GM21381 (cell line): Measurements from ENCODE around the gene AKAP13.

ENCODE experiments used
- ATAC-seq: cut with Tn5 transposase; IDR thresholded peaks from one replicate; pipeline ENCODE4 v1.9.1; 2021; ENCODE audit warnings: mild to moderate bottlenecking, moderate library complexity; ENCODE audit not compliant: unreplicated experiment

Gene AKAP13

DNA sequence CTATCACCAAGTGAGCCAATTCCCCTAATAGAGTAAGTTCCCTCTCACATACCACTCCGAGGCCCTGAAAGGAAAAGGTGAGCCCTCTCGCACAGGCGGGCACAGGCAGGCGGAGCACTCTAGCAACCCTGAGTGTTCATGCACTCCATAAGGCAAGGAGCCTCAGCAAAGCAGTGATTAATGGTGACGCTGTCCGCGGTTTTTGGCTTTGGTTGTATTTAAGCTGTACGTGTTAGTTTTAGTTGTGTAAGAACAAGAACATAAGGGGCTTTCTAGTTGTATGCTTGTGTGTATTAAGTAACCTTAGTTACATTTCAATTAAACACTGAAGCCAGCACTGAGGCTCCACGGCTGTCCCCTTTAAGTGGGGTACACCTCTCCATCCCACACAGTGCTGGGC, 381.2 kb downstream of the AKAP13 start:
- no peak for ATAC-seq

DNA sequence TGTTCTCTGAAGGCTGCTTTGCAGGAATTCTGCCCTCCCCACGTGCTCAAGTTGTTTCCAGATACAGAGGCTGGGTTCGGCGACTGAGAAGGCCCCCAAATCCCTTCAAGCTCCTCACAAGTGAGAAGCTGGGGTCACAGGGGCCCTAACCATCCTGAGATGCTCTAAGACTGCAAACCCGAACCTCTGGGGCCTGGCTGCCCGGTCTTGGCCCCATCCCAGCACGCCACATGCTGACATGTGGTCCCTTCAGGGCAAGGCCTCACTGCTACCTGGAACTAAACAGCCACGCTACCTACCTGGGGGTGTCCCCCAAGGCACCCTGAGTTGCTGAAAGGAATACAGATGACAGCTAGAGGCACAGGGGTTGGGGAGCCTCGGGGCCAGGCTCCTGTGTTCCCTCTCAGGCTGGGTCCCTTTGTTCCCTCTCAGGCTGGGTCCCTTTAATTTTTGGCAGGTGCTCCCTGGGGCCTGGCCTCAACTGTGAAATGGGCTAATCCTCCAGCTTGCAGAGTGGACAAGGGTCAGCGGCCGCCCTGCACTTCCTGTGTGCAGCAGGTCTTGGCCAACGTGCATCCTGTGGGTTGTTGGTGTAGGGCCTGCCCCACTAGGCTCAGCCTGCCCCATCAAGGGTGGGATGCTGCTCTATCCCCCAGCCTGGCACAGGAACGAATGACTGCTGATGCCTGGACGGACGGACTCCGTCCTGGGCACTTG, 381.8 kb downstream of the AKAP13 start:
- ATAC-seq: no peak

DNA sequence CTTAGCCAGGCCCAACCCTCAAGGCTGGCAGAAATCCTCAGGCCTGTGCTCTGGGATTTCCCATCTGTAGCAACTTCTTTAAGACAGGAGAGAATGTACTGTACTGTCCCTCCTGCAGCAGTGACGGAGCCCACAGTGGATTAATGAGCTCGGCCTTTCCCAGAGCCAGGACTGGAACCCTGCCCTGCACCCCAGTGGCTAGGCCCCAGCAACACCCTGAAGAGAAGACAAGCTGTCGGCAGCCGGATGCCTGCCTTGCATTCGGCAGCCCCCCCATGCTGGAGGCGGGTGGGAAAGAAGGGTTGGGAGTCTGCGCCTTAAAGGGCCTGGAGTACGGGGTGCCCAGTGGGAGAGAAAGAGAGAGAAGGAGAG, 382.3 kb downstream of the AKAP13 start:
- no peak for ATAC-seq

DNA sequence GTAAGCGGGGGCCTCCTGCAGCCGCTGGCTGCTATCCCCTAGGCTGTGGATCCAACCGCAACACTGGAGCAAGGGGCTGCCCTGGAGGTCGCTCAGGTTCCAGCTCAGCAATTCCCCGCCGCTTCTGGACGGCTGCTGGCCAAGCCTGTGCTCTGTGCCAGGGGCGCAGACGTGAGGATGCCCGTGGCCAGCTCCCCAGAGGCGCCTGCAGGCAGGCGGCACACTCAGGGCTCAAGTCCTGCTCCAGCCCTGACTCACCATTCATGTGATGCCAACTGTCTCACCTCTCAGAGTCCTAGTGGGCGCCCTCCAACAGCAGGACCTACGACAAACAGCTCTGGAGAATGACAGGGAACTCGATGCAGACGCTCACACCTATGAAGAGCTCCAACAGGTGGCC, 382.8 kb downstream of the AKAP13 start:
- ATAC-seq: no peak

DNA sequence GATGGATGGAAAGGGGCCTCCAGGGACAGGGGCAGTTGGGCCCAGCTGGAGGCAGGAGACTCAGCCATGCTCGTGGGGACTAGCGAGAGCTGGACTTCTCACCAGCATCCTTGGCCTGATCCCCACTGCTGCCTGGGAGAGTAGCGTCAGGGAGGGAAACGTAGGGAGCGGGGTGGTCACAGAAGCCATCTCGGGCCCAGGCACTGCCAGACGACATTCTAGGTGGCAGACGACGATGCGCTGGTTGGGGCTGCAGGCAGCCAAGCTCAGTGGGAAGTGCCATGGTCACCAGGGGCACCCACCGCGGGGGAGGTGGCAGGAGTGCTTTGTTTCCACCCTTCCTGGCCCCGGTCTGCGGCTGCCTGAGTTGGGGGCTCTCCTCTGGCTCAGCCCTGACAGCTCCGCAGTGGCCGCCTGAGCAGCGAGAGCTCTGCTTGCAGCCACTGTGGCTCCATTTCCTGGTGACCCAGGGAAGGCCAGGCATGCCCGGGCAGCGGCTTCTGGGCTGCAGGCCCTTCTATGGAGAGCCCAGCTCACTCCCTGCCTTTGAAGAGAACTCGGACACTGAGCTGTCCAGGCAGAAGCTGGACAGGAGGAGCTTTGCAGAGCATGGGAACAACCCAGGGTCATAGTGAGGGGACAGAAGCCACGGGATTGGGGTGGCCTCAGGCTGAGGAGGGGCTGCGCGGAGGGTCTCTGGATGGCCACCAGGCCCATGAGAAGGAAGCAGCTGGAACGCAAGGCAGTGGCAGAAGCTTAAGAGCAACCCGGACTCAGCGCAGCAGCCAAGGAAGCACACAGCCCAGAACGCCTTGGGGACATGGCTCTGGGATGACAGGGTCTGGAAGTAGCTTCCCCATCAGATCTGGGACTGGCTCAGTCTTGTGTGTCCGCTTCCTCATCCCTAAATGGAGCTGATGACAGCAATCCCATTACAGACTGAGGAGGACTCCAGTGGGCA, 383.6 kb downstream of the AKAP13 start:
- ATAC-seq: no peak

DNA sequence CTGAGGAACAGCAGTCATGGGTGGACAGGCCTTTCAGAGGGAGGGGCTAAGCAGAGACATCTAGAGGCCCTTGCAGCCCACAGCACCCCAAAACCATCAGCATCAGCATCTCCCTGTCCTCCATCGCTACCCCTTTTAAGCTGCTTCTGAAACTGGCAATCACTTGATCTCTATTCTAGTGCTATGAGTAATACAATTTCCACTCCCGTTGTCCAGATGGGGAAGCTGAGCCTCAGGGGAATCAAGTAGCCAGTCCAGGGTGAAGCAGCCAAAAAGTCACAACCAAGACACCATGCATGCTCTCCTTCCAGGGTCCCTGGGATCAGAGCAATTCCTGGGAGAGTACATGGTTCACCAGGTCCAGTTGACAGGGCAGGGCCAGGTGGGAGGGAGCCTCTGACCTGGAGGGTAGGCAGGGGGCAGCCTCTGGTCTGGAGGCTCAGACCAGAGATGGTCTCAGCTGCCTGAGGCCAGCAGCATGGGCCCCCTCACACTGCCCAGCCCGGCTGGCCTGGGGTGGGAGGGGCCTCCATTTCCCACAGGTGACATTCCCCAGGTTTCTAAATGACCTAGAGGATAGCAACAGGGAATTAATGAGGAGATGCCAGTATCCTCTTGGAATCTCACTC, 384.4 kb downstream of the AKAP13 start:
- ATAC-seq: no peak

DNA sequence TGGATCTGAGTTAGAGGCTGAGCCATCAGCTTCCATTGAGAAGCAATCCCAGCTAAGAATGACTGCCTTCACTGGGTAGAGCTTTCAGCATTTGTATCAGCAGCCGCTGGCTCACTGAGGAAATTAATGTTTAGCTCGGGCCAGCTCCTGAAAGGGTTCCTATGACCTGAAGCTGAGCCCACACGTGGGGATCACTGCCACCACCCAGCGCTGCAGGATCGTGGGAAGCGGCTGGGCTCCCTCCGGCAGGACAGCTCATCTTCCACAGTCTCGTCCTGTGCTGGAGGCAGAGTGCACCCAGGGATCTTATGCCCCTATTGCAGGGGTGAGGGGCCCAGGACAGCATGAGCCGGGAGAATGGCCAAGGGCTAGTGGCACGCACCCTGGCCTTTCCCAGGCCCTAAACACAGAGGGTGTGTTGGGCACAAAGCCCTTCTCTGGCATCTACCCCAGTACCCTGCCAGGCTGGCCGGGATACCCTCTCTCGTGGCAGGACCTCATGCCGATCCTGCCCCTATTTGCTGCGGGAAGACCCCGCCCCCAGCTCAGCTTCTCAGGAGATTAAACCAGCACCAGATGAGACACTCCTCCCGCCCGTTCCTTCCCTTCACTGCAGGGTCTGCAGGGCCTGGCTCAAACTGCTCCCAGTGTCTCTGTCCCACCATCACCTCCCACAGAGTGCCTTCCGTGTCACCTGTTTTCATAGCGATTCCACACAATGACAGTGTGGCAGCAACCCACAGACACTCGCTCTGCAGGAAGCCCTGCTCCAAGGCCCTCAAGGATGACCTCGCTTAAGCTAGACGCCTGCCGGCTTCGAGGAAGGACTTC, 385.8 kb downstream of the AKAP13 start:
- ATAC-seq: no peak

DNA sequence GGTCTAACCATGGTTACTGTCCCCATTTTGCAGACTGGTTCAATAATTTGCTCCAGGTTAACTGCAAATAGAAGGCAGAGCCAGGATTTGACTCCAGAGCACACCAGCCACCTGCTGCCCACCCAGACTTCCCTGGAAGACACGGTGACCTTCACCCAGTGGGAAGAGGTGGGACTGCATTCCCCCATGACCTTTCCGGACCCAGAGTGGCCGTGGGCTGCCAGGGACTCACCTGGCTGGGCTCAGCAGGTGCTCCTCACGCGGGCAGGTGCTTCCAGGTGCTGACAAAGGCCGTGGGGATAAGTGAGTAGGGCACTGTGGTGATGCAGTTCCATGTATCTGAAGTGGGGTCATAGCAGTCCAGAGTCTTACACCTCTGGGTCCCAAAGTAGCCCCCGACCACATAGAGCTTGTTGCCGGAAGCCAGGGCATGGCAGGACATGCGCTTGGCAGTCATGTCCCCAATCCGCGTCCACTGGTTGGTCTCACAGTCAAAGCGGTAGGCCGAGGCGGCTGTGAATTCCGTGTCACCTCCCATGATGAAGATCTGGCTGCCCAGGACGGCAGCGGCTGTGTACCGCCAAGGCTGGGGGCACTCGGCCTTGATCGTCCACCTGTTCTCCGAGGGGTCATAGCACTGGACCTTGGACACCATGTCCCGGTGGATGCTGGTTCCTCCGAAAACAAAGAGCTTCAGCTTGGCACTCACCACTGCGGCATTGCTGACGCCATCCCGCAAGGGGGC, 387.6 kb downstream of the AKAP13 start:
- no peak for ATAC-seq

DNA sequence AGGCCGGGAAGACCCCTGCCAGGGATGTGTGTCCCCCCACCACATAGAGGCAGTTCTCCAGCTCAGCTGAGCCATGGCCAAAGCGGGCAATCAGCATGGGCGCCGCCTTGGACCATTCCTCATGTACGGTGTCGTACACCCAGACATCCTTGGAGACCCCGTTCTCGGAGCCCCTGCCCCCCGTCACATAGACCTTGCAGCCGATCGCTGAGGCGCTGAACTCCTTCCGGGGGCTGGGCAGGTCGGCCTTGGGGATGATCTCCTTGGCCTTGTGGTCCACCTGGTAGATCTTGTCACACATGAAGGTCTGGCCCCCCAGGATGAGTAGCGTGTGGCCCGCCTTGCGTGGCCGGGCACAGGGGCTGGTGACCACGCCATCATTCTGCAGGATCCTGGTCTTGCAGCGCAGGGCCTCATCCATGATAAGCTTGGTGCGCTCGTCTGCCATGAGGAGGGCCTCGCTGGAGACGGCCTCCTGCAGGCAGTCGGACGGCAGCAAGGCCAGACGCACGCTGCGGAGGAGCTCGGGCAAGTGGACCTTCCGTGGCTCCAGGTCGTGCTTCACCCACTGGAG, 388.3 kb downstream of the AKAP13 start:
- ATAC-seq: no peak

DNA sequence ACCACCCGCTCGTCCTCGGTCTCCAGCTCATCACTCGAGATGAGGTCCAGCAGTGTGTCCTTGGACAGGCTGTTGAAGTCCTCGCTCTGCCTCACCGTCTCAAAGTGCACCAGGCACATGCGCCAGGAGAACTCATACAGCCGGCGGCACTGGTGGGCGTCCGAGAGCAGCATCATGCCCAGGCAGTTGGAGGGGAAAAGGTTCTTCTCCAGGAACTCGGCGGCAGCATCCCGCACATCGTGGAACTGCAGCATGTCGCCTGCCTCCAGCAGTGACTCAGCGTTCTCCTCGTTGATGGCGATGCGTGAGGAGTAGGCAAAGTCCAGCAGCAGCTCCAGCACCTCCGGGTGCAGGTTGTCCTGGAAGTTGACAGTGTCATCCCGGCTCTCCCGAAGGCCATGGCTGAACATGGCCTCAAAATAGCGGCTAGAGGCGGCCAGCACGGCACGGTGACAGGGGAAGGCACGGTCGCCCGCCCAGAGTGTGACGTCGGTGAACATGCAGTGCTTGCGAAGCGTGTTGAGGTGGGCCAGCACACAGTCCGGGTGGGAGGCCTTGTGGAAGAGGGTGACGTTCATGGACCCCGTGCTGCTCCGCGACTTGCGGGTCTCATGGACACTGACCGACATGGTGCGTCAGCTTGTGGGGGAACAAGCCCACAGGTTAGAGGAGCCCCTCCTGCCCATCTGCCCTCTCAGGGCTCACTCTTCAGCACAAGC, 388.9 kb downstream of the AKAP13 start:
- no peak for ATAC-seq

DNA sequence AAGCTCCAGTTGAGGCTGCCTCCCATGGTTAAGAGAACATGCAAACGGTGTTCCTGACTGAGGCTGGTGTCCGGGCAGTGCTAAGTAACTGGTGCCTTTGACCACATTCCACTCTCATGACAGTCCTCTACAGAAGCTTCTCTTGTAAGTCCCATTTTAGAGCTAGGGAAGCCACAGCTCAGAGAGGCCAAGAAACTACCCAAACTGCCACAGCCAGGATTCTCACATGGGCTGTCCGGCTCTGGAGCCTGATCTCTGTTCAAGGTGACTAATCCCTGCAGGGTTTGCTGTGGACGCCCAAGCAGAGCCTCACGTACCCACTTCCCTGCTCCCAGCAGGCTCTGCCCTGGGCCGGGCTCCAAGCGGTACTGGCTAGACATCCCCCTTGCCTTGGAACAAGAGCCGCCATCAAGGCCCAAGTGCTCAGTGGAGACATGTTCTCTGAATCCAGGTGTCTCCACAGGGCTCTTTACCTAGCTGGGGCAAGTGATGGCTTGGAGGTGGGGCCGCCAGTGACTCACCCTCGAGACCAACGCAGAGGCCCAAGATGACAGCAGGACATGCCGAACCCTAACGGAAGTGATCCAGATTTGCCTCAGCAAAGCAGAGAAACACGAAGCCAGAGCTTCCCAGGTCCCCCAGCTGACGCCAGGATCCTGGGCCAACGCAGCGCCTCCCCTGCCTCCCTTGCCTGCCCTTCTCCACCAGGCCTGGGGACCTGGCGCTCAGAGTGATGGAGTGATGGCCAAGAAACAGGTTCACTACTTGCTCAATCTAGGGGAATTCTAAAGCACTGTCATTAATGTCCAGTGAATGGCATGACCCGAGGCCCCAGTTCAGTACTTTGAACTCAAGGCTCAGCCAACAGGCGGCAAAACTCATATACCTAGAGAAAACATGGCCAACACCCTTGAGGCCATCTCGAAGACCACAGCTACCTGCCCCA, 390.0 kb downstream of the AKAP13 start:
- ATAC-seq: no peak

DNA sequence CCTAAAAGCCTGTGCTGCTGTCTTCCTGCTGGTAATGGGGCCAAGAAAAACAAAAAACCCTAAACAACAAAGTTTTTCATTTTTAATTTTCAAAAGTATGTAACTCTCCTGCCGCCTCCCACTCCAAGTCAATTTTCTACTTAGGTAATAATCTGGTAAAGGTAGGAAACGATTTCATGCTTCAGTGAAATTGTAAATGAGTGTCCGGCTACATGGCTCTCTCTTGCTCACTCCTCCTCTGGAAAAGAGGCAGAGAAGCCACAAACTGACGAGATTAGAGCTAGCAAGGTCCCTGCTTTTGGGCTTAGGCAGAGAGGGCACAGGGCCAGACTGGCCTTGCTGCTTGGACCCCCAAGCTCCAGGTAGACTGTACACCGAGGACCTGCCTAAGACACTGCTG, 390.9 kb downstream of the AKAP13 start:
- no peak for ATAC-seq

DNA sequence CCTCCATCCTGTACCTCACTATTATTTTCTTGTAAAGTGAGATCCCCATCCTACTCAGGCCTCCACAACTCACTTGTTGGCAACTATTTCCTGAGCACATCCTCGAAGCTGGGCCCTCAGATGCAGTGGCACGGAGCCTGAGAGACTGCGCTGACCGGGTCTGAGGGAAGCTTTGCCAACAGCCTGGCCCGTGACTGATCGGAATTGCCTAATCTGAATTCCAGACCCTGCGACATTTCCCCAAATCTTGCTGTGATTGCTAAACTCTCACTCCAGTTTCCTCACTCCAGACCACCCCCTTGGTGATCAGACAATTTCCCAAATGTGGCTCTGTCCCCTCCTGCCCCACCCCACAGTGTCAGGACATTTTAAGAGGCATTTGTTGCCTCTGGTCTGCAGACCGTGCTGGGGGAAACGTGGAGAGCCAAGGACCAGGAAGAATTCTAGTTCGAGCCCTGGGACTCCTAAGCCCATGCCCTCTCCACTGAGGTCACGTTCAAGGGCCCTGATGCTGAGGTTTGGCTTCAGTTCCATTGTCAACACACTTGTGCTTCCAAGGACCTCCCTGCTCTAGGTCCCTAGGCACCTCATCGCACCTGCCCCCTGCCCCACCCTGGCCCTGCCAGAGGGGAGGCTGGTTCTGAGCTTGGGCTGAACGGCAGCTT, 391.5 kb downstream of the AKAP13 start:
- ATAC-seq: no peak

DNA sequence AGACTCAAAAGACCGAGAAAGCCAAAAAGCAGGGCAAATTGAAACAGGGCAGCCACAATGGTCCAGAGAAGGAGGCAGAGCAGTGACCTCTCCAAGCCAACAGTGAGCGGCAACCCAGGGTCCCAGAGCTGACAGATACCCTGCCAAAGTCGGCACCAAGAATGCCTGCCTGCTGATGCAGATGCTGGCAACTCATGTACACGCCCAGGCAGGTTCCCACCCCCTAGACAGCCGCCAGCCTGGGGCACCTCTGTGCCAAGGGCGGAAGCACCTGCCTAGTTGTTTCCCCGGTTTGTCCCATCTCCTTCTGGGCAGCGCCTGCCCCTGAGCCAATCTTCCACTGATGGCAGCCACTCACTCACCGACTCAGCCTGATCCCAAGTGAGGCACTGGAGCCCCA, 392.3 kb downstream of the AKAP13 start:
- no peak for ATAC-seq

DNA sequence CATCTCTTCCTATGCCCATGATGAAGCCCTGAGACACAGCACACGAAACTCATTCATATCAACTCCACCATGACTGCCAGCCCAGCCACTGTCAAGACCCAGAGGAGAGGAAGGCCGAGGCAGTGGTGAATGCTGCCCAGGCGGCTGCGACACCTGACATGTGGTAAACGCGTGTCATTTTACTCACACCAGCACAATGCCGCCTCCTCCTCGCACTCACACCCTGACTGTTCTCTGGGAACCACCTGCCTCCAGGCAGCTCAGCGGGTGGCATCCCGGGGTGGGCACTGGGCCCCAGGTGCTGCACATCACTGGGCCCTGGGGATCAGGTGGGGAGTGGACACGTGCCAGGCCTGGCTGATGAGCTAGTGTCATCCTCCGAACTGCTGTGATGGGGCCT, 392.8 kb downstream of the AKAP13 start:
- no peak for ATAC-seq

DNA sequence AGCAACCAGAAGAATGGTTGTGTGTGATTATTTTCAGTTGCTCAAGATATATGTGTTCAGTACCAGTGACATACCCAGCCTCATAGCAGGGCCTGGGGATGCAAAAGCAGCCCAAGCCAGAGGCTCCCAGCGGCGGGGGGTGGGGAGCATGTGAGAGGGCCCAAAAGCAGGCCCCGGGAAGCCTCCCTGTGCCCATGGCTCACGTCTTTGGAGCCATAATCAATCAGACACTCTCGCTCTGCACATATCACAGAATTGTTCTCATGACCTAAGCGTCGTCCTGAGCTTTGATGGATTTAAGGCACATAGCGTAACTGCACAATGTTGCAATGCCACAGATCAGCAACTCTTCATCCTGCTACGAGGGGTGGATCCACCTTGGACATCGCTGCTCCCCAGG, 393.6 kb downstream of the AKAP13 start:
- ATAC-seq: no peak

DNA sequence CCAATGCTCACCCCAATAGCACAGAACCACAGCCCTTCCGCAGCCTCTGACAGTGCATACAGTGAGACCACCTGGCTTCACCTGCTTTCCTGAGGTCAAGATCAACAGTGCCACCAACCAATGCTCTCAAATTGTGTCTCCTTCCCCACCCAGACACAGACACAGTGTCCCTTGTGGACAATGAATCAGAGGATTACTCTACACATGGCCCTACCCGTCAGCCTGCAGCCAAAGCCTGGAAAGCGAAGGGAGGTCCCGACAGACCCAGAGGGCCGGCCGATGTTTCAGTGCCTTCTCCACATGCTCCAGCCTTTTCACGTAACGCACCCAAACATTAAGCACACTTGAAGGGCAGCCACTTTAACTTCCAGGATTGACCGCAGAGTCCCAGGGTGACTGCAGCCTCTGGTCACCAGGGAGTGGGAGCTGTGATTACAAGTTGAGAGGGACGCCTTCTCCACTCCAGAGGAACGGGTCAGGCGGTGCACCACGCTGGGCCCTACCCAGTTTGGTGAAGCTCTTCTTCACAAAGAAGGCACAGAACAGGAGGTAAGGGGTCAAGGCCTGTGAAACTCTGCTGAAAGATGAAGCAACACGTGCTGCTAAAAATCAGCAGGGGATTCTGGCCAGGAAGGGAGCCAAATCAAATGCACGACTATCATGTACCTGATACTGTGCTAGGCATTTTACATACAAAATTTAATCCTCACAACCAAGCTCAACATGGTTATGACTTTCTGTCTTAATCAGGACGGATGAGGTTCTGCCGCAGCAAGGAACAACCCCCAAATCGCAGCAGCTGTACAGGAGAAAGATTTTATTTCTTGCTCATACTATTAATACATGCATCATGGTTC, 397.1 kb downstream of the AKAP13 start:
- ATAC-seq: no peak
